Measurements from ENCODE around the gene SOWAHC. TPM values are rescaled to one million over a fixed set of nuclear protein-coding genes. Genes with fewer than 3 reads are reported as not detected.
"Not testable (repeated sequence)": the region's sequence is repeated elsewhere in the genome, so short reads cannot be mapped to it uniquely, and the experiment has no call there.

Gene SOWAHC
- polyA plus RNA-seq, 1 donor from 2014 or later: not detected

DNA sequence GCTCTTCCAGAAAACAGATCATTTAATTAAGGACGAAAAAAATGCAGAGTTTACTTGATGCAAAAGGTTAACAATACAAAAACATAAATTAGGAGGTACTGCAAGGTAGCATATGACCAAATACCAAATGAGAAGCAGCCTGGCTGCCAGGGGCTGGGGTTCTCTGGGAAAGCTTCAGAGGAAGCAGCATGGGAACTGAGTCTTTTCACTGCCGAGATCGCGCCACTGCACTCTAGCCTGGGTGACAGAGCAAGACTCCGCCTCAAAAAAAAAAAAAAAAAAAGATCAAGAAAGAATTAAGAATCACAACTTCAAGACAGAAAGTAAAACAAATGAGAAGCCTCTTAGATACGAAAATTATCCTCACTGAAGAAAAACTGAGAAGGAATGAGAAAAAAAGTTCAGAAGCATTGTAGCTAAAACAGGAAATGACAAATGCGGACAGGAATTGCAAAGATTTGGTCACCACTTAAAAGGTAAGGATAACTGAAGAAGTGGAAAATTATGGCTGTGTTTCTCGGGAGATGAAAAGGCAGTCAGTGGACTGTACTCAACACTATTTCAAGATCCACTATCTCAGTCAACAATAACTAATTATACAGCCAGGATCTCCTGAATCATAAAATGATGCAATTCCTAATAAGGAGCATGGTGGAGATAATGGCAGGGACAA lies 4.7 kb upstream of the SOWAHC start:
- Mint-ChIP-seq H3K4me1 (peaks cover 6 to 7% (median 6%) of the 10 kb centered on the region in 3 donors), H3K27me3 (peaks cover 47% of the 10 kb centered on the region), H3K36me3 (no peaks in the 10 kb centered on the region), H3K27ac (no peak overlapping the region), H3K9me3 (peaks cover 0 to 3% (median 2%) of the 10 kb centered on the region in 3 donors), H3K4me3 (peak overlapping the region in 1 of 4 donors; percentile 3)

DNA sequence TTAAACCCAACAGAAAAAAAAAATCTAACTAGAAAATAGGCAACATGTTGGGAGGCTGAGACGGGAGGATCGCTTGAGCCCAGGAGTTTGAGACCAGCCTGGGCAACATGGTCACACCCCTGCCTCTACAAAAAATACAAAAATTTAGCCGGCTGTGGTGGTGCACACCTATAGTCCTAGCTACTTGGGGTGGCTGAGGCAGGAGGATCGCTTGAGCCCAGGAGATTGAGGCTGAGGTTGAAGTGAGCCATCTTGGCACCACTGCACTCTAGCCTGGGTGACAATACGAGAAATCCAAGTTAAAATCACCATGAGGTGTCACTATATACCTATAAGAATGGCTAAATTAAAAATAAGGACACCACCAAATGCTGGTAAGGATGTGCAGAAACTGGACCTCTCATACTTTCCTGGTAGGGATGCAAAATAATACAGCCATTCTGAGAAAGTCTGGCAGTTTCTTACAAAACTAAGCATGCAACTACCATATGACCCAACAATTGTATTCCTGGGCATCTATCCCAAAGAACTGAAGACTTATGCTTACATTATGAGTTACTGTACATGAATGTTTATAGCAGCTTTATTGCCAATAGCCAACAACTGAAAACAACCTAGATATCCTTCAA lies 2.6 kb upstream of the SOWAHC start:
- H3K4me3 Mint-ChIP-seq: peak overlapping the region in 1 of 4 donors; percentile 30
- H3K4me1 Mint-ChIP-seq: peaks cover 6 to 7% (median 6%) of the 10 kb centered on the region in 3 donors
- peaks cover 51% of the 10 kb centered on the region for H3K27me3 Mint-ChIP-seq
- peaks cover 0 to 3% (median 2%) of the 10 kb centered on the region in 3 donors for H3K9me3 Mint-ChIP-seq
- peaks cover 2% of the 10 kb centered on the region for H3K36me3 Mint-ChIP-seq
- no peak overlapping the region for H3K27ac Mint-ChIP-seq

DNA sequence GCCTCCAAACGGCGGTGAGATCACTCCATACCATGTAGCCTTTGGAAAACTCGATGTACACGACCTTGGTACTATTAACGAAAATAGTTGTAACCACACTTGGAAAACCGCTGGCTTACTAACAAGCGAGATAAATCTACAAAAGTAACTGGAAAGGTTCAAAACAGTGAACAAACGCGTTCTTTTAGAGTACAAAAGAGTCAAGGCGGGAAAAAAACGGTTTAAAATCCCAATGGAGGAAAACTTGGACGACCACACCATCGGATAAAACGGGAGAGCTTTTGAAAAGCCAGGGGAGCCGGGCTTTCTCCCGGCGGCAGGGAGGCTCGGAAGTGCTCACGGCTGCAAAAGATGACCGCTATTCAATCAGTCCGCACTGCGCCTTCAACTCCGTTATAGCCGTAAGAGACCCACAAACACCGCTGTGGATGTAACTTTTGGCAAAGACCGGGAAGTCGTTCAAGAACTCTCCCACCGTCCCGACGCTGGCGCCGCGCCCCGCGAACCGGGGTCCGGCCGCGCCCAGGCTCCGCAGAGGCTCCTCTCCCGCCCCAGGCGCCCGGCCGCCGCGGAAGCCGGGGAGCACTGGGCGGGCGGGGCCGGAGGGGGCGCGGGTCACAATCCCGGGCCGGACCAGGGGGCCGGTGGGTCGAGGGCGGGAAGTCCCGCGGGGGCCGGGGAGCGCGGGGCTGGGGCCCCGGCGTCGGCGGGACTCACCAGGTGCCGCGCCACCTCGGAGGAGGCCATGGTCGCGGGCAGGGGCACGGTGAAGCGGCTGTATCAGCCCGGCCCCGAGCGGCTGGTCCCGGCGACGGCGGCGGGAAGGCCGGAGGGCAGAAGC lies 863 bp upstream of the SOWAHC start:
- H3K4me3 Mint-ChIP-seq: peak overlapping the region; percentile 71 to 81 (median 78)
- peaks cover 6 to 7% (median 6%) of the 10 kb centered on the region in 3 donors for H3K4me1 Mint-ChIP-seq
- peaks cover 48% of the 10 kb centered on the region for H3K27me3 Mint-ChIP-seq
- peaks cover 0 to 3% (median 2%) of the 10 kb centered on the region in 3 donors for H3K9me3 Mint-ChIP-seq
- H3K36me3 Mint-ChIP-seq: peaks cover 2% of the 10 kb centered on the region
- H3K27ac Mint-ChIP-seq: peak overlapping the region in 1 of 3 donors; percentile 73

DNA sequence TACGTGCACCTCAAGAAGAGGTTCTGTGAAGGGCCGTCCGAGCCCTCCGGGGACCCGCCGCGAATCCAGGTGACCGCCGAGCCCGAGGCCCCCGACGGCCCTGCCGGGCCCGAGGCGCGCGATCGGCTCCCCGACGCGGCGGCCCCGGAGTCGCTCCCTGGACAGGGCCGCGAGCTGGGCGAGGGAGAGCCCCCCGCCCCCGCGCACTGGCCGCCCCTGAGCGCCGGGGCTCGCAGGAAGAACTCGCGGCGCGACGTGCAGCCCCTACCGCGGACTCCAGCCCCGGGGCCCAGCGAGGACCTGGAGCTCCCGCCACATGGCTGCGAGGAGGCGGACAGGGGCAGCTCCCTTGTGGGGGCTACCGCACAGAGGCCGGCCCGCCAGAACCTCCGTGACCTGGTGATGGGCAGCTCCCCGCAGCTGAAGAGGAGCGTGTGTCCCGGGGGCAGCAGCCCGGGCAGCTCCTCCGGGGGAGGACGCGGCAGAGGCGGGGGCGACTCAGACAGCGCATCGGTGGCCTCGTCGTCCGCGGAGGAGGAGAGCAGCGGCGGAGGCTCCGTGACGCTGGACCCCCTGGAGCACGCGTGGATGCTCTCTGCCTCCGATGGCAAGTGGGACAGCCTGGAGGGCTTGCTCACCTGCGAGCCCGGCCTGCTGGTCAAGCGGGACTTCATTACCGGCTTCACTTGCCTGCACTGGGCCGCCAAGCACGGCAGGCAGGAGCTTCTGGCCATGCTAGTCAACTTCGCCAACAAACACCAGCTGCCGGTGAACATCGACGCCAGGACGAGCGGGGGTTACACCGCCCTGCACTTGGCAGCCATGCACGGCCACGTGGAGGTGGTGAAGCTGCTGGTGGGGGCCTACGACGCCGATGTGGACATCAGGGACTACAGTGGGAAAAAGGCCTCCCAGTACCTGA lies 812 bp downstream of the SOWAHC start:
- H3K27me3 Mint-ChIP-seq: peaks cover 41% of the 10 kb centered on the region
- H3K27ac Mint-ChIP-seq: no peak overlapping the region
- no peak overlapping the region for H3K4me3 Mint-ChIP-seq
- peaks cover 0 to 3% (median 0%) of the 10 kb centered on the region in 3 donors for H3K9me3 Mint-ChIP-seq
- H3K4me1 Mint-ChIP-seq: peaks cover 6 to 7% (median 6%) of the 10 kb centered on the region in 3 donors
- peaks cover 2% of the 10 kb centered on the region for H3K36me3 Mint-ChIP-seq

DNA sequence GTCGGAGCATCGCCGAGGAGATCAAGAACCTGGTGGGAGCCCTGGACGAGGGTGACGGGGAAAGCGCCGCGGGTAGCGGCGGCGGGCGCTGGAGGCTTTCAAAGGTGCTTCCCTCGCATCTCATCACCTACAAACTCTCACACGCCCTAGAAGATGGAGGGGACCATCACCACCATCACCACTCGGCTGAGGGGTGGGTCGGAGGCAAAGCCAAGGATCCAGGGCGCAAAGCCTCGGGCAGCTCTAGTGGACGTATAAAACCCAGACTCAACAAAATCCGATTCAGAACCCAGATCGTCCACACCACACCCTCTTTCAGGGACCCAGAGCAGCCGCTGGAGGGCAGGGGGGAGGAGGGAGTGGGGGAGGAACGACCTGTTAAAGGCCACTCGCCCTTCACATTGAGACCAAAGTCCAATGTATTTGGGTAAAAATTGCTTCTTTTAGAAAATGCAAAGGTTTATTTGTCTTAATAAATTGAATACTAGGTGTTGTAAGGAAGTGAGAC lies 1.5 kb downstream of the SOWAHC start:
- no peak overlapping the region for H3K27ac Mint-ChIP-seq
- peaks cover 2% of the 10 kb centered on the region for H3K36me3 Mint-ChIP-seq
- H3K9me3 Mint-ChIP-seq: peaks cover 0 to 3% (median 0%) of the 10 kb centered on the region in 3 donors
- H3K4me1 Mint-ChIP-seq: peaks cover 6 to 7% (median 6%) of the 10 kb centered on the region in 3 donors
- peak overlapping the region in 1 of 4 donors; percentile 76 for H3K4me3 Mint-ChIP-seq
- H3K27me3 Mint-ChIP-seq: peaks cover 38% of the 10 kb centered on the region

DNA sequence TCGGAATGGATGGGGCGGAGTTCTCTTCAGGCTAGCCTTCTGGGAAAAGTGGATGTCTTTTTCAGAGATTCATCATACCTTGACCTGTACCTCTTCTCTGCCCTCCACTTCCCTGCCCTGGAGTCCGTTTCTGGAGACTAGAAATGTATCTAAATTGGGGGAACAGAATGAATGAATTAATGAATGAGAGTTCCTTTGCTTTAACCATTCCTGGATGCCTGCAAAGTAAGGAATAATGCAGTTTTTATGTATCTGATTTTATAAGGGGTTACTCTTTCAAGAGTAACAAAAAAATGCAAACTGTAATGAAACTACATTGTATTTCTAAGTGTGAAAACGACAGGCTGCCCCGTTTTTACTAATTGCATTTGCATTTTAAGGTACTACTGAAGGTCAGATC lies 2.0 kb downstream of the SOWAHC start:
- Mint-ChIP-seq H3K4me3 (peak overlapping the region in 1 of 4 donors; percentile 76), H3K27me3 (peaks cover 34% of the 10 kb centered on the region), H3K4me1 (peaks cover 6 to 7% (median 6%) of the 10 kb centered on the region in 3 donors), H3K36me3 (peaks cover 2% of the 10 kb centered on the region), H3K27ac (no peak overlapping the region), H3K9me3 (peaks cover 0 to 1% (median 0%) of the 10 kb centered on the region in 3 donors)

DNA sequence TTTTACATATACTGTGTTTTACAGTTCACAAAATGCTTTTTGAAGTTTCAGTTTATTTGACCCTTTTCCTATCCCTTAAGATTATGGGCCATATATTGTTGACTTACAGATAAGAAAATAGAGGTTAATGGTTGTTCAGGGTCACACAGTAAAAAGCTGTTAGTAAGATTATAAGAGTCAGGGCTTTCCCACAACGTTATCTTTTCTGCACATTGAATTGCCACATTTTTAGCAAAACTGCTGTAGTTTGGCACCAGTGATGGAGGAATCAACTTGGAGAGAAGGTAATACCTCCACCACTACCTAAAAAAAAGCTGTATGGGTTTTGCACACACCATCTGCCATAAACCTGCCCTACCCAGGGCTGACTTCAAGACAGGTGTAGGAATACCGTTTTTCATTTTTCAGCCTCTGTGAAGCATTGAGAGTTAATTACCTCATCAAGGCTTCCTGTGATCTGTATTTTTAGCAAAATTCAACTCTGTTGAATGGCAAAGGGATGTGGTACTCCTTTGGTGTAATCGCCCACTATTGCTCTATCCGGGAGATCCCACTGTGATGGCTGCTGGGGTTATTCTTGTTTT lies 5.0 kb downstream of the SOWAHC start:
- Mint-ChIP-seq H3K27me3 (peaks cover 13% of the 10 kb centered on the region), H3K4me3 (no peak overlapping the region), H3K27ac (no peak overlapping the region), H3K4me1 (no peaks in the 10 kb centered on the region), H3K9me3 (no peaks in the 10 kb centered on the region), H3K36me3 (peaks cover 2% of the 10 kb centered on the region)

DNA sequence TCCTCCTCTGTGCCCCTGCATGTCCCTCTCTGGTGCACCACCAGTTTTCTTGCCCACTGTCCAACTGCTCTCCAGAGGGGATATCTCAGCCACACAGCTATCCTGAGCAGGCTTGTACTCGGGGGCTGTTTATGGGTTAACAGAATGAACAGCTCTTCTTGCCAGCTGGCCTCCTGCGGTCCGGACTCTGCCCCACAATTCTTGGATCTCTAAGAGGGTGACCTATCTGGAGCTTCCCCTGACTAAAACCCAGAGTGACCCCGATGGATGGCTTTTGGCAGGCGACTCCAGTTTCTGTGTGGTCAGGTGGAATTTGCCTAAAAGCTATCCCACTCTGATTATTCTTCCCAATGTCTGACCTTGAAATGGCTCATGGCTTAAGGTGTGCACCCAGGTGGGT lies 9.1 kb downstream of the SOWAHC start:
- no peaks in the 10 kb centered on the region for H3K9me3 Mint-ChIP-seq
- no peak overlapping the region for H3K4me3 Mint-ChIP-seq
- H3K27ac Mint-ChIP-seq: peak overlapping the region in 2 of 3 donors; percentile 36 to 56
- H3K36me3 Mint-ChIP-seq: no peaks in the 10 kb centered on the region
- H3K4me1 Mint-ChIP-seq: no peaks in the 10 kb centered on the region
- H3K27me3 Mint-ChIP-seq: peaks cover 5% of the 10 kb centered on the region

DNA sequence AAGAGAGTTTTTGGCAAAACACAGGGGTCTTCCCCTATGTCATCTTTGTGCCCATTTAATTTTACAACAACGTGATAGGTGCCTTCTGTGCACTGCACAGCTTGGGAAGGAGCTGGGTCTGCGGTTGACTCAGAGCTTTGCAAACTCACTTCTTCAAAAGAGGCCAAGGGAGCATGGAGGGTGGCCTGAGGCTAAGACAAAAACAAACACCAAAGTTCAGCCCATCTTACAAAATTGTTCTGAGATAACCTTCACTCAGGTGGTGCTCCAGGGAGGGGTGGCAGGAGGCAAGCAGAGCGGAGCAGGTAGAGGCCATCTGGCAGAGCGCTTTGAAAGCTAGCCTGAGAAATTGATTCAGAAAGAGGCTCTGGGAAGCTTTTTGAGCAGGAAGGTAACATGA lies 9.8 kb downstream of the SOWAHC start:
- Mint-ChIP-seq H3K9me3 (no peaks in the 10 kb centered on the region), H3K4me3 (no peak overlapping the region), H3K4me1 (no peaks in the 10 kb centered on the region), H3K27me3 (peaks cover 5% of the 10 kb centered on the region), H3K36me3 (no peaks in the 10 kb centered on the region), H3K27ac (peak overlapping the region in 1 of 3 donors; percentile 36)

DNA sequence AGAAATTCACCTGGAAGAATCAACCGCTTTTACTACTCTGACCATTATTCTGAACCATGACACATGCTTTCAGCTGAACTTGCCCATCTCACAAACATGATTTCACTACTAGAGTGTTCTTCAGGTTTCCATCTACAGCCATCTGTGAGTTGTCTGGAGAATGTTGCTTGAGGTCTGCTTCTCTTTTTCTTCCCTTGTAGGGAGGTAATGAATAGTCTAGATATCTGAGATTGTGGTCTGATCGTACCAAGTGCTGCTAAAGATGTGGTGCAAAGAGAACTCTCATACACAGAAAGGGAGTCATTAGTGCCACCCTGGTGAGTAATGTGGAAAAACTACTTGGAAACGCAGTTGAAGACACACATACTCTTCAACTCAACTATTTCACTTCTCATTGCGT lies 10.2 kb downstream of the SOWAHC start:
- peaks cover 4% of the 10 kb centered on the region for H3K27me3 Mint-ChIP-seq
- no peaks in the 10 kb centered on the region for H3K36me3 Mint-ChIP-seq
- no peak overlapping the region for H3K4me3 Mint-ChIP-seq
- no peaks in the 10 kb centered on the region for H3K4me1 Mint-ChIP-seq
- no peaks in the 10 kb centered on the region for H3K9me3 Mint-ChIP-seq
- no peak overlapping the region for H3K27ac Mint-ChIP-seq

DNA sequence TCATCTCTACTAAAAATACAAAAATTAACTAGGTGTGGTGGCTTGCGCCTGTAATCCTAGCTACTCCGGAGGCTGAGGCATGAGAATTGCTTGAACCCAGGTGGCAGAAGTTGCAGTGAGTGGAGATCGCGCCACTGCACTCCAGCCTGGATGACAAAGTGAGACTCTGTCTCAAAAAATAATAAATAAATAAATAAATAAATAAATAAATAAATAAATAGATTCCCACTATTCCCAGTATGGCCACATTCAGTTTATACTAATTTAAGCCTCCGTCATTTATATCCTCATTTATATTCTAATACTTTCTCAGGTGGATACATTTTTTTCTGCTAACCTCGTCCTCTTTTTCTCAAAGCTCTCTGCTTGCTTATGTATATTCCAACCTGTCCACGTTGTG lies 14.2 kb downstream of the SOWAHC start:
- not testable (repeated sequence) for H3K4me3 Mint-ChIP-seq, H3K27ac Mint-ChIP-seq, H3K4me1 Mint-ChIP-seq, H3K36me3 Mint-ChIP-seq, H3K9me3 Mint-ChIP-seq, H3K27me3 Mint-ChIP-seq

DNA sequence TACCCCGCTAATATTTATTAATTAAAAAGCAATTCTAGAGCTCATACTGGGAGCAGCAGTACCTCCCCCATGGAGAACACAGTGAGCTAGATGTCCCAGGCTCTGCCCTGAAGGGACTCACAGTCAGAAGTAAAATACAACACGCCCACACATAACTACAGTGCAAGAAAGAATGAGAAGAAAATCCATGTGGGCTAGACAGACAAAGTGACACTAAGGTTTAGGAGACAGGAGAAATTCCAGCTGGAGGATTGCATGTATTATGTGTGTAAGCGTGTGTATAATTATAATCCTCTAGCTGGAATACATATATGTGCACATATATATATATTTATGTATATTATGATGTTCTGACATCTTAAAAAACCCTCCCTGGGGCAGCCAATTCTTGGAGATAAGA lies 15.7 kb downstream of the SOWAHC start:
- H3K27ac Mint-ChIP-seq: no peak overlapping the region
- no peaks in the 10 kb centered on the region for H3K9me3 Mint-ChIP-seq
- H3K4me3 Mint-ChIP-seq: no peak overlapping the region
- H3K4me1 Mint-ChIP-seq: peaks cover 0 to 2% (median 0%) of the 10 kb centered on the region in 3 donors
- peaks cover 8% of the 10 kb centered on the region for H3K27me3 Mint-ChIP-seq
- H3K36me3 Mint-ChIP-seq: no peaks in the 10 kb centered on the region

DNA sequence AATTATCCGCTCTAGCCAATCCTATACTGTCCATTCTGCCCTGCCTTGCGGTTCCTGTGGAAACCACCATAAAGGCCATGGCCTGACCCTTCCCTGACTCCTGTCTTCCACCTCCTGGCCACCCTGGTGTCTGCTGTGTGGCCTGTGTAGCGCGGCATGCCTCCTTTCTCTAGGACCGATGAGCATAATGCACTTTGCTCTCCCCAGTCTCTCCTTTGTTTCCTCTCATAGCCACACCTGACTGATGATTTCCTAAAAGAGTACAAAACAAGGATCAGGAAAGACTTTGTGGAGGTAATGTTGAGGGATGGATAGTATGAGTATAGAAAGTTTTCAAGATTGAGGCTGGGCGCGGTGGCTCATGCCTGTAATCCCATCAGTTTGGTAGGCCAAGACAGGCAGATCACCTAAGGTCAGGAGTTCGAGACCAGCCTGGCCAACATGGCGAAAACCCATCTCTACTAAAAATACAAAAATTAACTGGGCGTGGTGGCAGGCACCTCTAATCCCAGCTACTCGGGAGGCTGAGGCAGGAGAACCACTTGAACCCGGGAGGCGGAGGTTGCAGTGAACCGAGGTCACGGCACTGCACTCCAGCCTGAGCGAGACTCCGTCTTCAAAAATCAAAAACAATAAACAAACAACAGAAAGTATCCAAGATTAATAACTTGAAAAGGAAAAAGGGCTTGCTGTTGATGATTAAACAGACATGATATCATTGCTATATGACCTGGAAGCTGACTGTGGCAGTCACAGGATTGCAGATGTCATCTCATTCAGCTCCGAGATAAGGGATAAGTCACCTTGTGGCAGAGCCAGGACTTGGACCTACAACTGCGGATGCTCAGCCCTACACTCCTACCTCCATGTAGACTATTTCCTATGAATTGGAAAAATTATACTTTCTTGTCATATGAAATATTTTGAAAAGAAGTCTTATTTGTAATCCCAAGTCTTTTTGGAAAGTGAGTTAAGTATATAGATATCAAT lies 16.6 kb downstream of the SOWAHC start:
- Mint-ChIP-seq H3K36me3 (no peaks in the 10 kb centered on the region), H3K9me3 (no peaks in the 10 kb centered on the region), H3K4me1 (peaks cover 0 to 2% (median 0%) of the 10 kb centered on the region in 3 donors), H3K4me3 (no peak overlapping the region), H3K27me3 (peaks cover 8% of the 10 kb centered on the region), H3K27ac (peak overlapping the region in 1 of 3 donors; percentile 39)

All from IgD-negative memory B cell (primary cell).